SJCRH30 (cell line): ENCODE measurements around the gene ANKRD12. TPM values are rescaled to one million over a fixed set of nuclear protein-coding genes. Genes with fewer than 3 reads are reported as not detected.
"Not testable (repeated sequence)": the region's sequence is repeated elsewhere in the genome, so short reads cannot be mapped to it uniquely, and the experiment has no call there.

Source experiments
- DNase-seq, 2 experiments: peaks; one replicate each; pipeline ENCODE4 v3.0.0-alpha.2; 2015 to 2020
- H3K27ac ChIP-seq: fragments of 250-450 bp; sonication (Bioruptor Pico); 2 replicates; pipeline ENCODE4 v1.5.1; 2020; ENCODE audit warnings: mild to moderate bottlenecking, moderate library complexity
- H3K27me3 ChIP-seq: fragments of 250-450 bp; sonication (Bioruptor Pico); 2 replicates; pipeline ENCODE4 v1.5.1; 2020; ENCODE audit warnings: mild to moderate bottlenecking, moderate library complexity
- H3K36me3 ChIP-seq: fragments of 250-450 bp; sonication (Bioruptor Pico); 2 replicates; pipeline ENCODE4 v1.5.1; 2020; ENCODE audit warnings: mild to moderate bottlenecking, moderate library complexity
- H3K4me1 ChIP-seq: fragments of 250-450 bp; sonication (Bioruptor Pico); 2 replicates; pipeline ENCODE4 v1.5.1; 2020; ENCODE audit warnings: mild to moderate bottlenecking, moderate library complexity
- H3K4me3 ChIP-seq: fragments of 250-450 bp; sonication (Bioruptor Pico); 2 replicates; pipeline ENCODE4 v1.5.1; 2020; ENCODE audit warnings: mild to moderate bottlenecking, moderate library complexity
- H3K9me3 ChIP-seq: fragments of 250-450 bp; sonication (Bioruptor Pico); replicated peaks from 2 replicates; pipeline ENCODE4 v1.5.1; 2020; ENCODE audit warnings: mild to moderate bottlenecking, moderate library complexity
- total RNA-seq: library from RNA; depleted of rRNA; stranded (reverse); fragments of >200 nt; shearing (Covaris generic); gene quantifications from 2 replicates; pipeline ENCODE4 v1.2.3, GENCODE V29; 2014

The ANKRD12 gene
- total RNA-seq, 1 experiment from 2014 or later = 19.5 TPM

GRCh38 chr18:9237981-9238380 lies 101.4 kb downstream of the ANKRD12 start:
- H3K4me1 ChIP-seq = no peaks in the 10 kb centered on the region
- H3K36me3 ChIP-seq = no peaks in the 10 kb centered on the region
- DNase-seq = no peak
- H3K9me3 ChIP-seq = no peaks in the 10 kb centered on the region
- H3K4me3 ChIP-seq = no peak overlapping the region
- H3K27ac ChIP-seq = no peak overlapping the region
- no peaks in the 10 kb centered on the region for H3K27me3 ChIP-seq

GRCh38 chr18:9239720-9240119 lies 103.1 kb downstream of the ANKRD12 start:
- no peak for DNase-seq
- Histone ChIP-seq H3K9me3 (no peaks in the 10 kb centered on the region), H3K4me3 (no peak overlapping the region), H3K27ac (no peak overlapping the region), H3K4me1 (no peaks in the 10 kb centered on the region), H3K27me3 (no peaks in the 10 kb centered on the region), H3K36me3 (no peaks in the 10 kb centered on the region)

GRCh38 chr18:9240270-9240669 lies 103.7 kb downstream of the ANKRD12 start:
- no peaks in the 10 kb centered on the region for H3K36me3 ChIP-seq
- no peaks in the 10 kb centered on the region for H3K9me3 ChIP-seq
- no peak overlapping the region for H3K4me3 ChIP-seq
- no peak for DNase-seq
- H3K27ac ChIP-seq = no peak overlapping the region
- H3K4me1 ChIP-seq = no peaks in the 10 kb centered on the region
- H3K27me3 ChIP-seq = no peaks in the 10 kb centered on the region

- Histone ChIP-seq H3K4me3 (no peak overlapping the region), H3K27me3 (no peaks in the 10 kb centered on the region)
- DNase-seq = no peak
Observed at GRCh38 chr18:9243029-9243428, 106.4 kb downstream of the ANKRD12 start.

GRCh38 chr18:9244376-9244775 lies 107.8 kb downstream of the ANKRD12 start:
- H3K27ac ChIP-seq = no peak overlapping the region
- no peak overlapping the region for H3K4me3 ChIP-seq
- no peaks in the 10 kb centered on the region for H3K4me1 ChIP-seq
- H3K9me3 ChIP-seq = no peaks in the 10 kb centered on the region
- H3K27me3 ChIP-seq = no peaks in the 10 kb centered on the region
- no peaks in the 10 kb centered on the region for H3K36me3 ChIP-seq
- no peak for DNase-seq

More at GRCh38 chr18:9243029-9243428, 106.4 kb downstream of the ANKRD12 start:
- Histone ChIP-seq H3K27ac (no peak overlapping the region), H3K9me3 (no peaks in the 10 kb centered on the region), H3K36me3 (no peaks in the 10 kb centered on the region), H3K4me1 (no peaks in the 10 kb centered on the region)

GRCh38 chr18:9248661-9249060 lies 112.1 kb downstream of the ANKRD12 start:
- DNase-seq = no peak
- H3K27me3 ChIP-seq = no peaks in the 10 kb centered on the region
- H3K4me1 ChIP-seq = no peaks in the 10 kb centered on the region
- H3K9me3 ChIP-seq = no peaks in the 10 kb centered on the region
- no peak overlapping the region for H3K4me3 ChIP-seq
- H3K27ac ChIP-seq = no peak overlapping the region
- H3K36me3 ChIP-seq = no peaks in the 10 kb centered on the region; the same call in 1 of the 2 replicates

GRCh38 chr18:9249254-9249653 lies 112.7 kb downstream of the ANKRD12 start:
- Histone ChIP-seq H3K4me3 (no peak overlapping the region), H3K9me3 (no peaks in the 10 kb centered on the region), H3K36me3 (no peaks in the 10 kb centered on the region; the same call in 1 of the 2 replicates), H3K4me1 (no peaks in the 10 kb centered on the region), H3K27me3 (no peaks in the 10 kb centered on the region), H3K27ac (no peak overlapping the region)
- no peak for DNase-seq

GRCh38 chr18:9259173-9259572 lies 122.6 kb downstream of the ANKRD12 start:
- H3K27ac ChIP-seq = no peak overlapping the region
- no peaks in the 10 kb centered on the region for H3K4me1 ChIP-seq
- no peaks in the 10 kb centered on the region for H3K36me3 ChIP-seq
- no peaks in the 10 kb centered on the region for H3K9me3 ChIP-seq
- DNase-seq = no peak
- no peaks in the 10 kb centered on the region for H3K27me3 ChIP-seq
- no peak overlapping the region for H3K4me3 ChIP-seq

GRCh38 chr18:9260388-9261380 lies 124.1 kb downstream of the ANKRD12 start:
- Histone ChIP-seq H3K4me1 (no peaks in the 10 kb centered on the region), H3K27me3 (no peaks in the 10 kb centered on the region), H3K27ac (no peak overlapping the region), H3K4me3 (no peak overlapping the region), H3K9me3 (no peaks in the 10 kb centered on the region), H3K36me3 (no peaks in the 10 kb centered on the region)
- no peak for DNase-seq

GRCh38 chr18:9263264-9263663 lies 126.7 kb downstream of the ANKRD12 start:
- Histone ChIP-seq H3K4me3 (no peak overlapping the region), H3K27me3 (no peaks in the 10 kb centered on the region), H3K36me3 (no peaks in the 10 kb centered on the region), H3K27ac (no peak overlapping the region), H3K9me3 (no peaks in the 10 kb centered on the region), H3K4me1 (no peaks in the 10 kb centered on the region)
- no peak for DNase-seq

GRCh38 chr18:9264797-9265196 lies 128.2 kb downstream of the ANKRD12 start:
- H3K9me3 ChIP-seq, DNase-seq, H3K27me3 ChIP-seq: not testable (repeated sequence)

GRCh38 chr18:9273221-9273620 lies 136.6 kb downstream of the ANKRD12 start:
- Histone ChIP-seq H3K4me3 (no peak overlapping the region), H3K36me3 (no peaks in the 10 kb centered on the region), H3K27me3 (no peaks in the 10 kb centered on the region), H3K27ac (no peak overlapping the region), H3K9me3 (no peaks in the 10 kb centered on the region), H3K4me1 (no peaks in the 10 kb centered on the region)
- no peak for DNase-seq

More at GRCh38 chr18:9264797-9265196, 128.2 kb downstream of the ANKRD12 start:
- not testable (repeated sequence) for H3K4me1 ChIP-seq, H3K36me3 ChIP-seq, H3K4me3 ChIP-seq, H3K27ac ChIP-seq

- H3K4me3 ChIP-seq = no peak overlapping the region
Observed at GRCh38 chr18:9275890-9276289, 139.3 kb downstream of the ANKRD12 start.

GRCh38 chr18:9278028-9278427 lies 141.4 kb downstream of the ANKRD12 start:
- Histone ChIP-seq H3K27me3 (no peaks in the 10 kb centered on the region), H3K4me3 (no peak overlapping the region), H3K36me3 (no peaks in the 10 kb centered on the region), H3K4me1 (no peaks in the 10 kb centered on the region), H3K27ac (no peak overlapping the region), H3K9me3 (no peaks in the 10 kb centered on the region)
- DNase-seq = no peak

More at GRCh38 chr18:9275890-9276289, 139.3 kb downstream of the ANKRD12 start:
- Histone ChIP-seq H3K27ac (no peak overlapping the region), H3K27me3 (no peaks in the 10 kb centered on the region), H3K4me1 (no peaks in the 10 kb centered on the region), H3K9me3 (no peaks in the 10 kb centered on the region), H3K36me3 (no peaks in the 10 kb centered on the region)
- DNase-seq = no peak

- Histone ChIP-seq H3K36me3 (no peaks in the 10 kb centered on the region), H3K4me3 (no peak overlapping the region), H3K4me1 (no peaks in the 10 kb centered on the region), H3K27ac (no peak overlapping the region), H3K9me3 (no peaks in the 10 kb centered on the region), H3K27me3 (no peaks in the 10 kb centered on the region)
- no peak for DNase-seq
Observed at GRCh38 chr18:9280849-9281248, 144.3 kb downstream of the ANKRD12 start.
